Hepatocyte (in vitro differentiated cells): ENCODE measurements around the gene NOP10. TPM values are rescaled to one million over a fixed set of nuclear protein-coding genes. Genes with fewer than 3 reads are reported as not detected.

Source experiments
- DNase-seq: peaks from one replicate; pipeline ENCODE4 v3.0.0-alpha.2; 2016; ENCODE audit warnings: low spot score
- H2AFZ ChIP-seq: fragments of 200-600 bp; sonication (generic); 2 replicates; pipeline ENCODE4 v1.6.0; 2016; ENCODE audit warnings: antibody characterized with exemption, mild to moderate bottlenecking
- H3K27ac ChIP-seq: fragments of 200-600 bp; sonication (generic); 2 replicates; pipeline ENCODE4 v1.5.1; 2016; ENCODE audit warnings: mild to moderate bottlenecking
- H3K27me3 ChIP-seq: fragments of 200-600 bp; sonication (generic); 2 replicates; pipeline ENCODE4 v1.6.1; 2016
- H3K36me3 ChIP-seq: fragments of 200-600 bp; sonication (generic); replicated peaks from 2 replicates; pipeline ENCODE4 v1.5.1; 2016; ENCODE audit warnings: low read depth; ENCODE audit not compliant: insufficient read depth
- H3K4me1 ChIP-seq: fragments of 200-600 bp; sonication (generic); 2 replicates; pipeline ENCODE4 v1.5.1; 2016; ENCODE audit warnings: mild to moderate bottlenecking, moderate library complexity; ENCODE audit not compliant: insufficient read depth
- H3K4me2 ChIP-seq: fragments of 200-600 bp; sonication (generic); 2 replicates; pipeline ENCODE4 v1.6.0; 2016
- H3K4me3 ChIP-seq: fragments of 200-600 bp; sonication (generic); 2 replicates; pipeline ENCODE4 v1.5.1; 2016; ENCODE audit warnings: mild to moderate bottlenecking
- H3K79me2 ChIP-seq: fragments of 200-600 bp; sonication (generic); 2 replicates; pipeline ENCODE4 v1.6.0; 2017; ENCODE audit warnings: mild to moderate bottlenecking
- H3K9me2 ChIP-seq: fragments of 200-600 bp; sonication (generic); replicated peaks from 2 replicates; pipeline ENCODE4 v1.6.0; 2017; ENCODE audit warnings: mild to moderate bottlenecking; ENCODE audit not compliant: insufficient read depth
- H3K9me3 ChIP-seq: fragments of 200-600 bp; sonication (generic); 2 replicates; pipeline ENCODE4 v1.5.1; 2016; ENCODE audit warnings: low read depth, mild to moderate bottlenecking
- H4K20me1 ChIP-seq: fragments of 200-600 bp; sonication (generic); 2 replicates; pipeline ENCODE4 v1.6.0; 2016; ENCODE audit warnings: mild to moderate bottlenecking; ENCODE audit not compliant: insufficient read depth, poor library complexity, severe bottlenecking
- CTCF ChIP-seq: fragments of 200-600 bp; sonication (generic); IDR thresholded peaks from 2 replicates; pipeline ENCODE4 v1.5.1; 2016; ENCODE audit warnings: antibody characterized with exemption, mild to moderate bottlenecking; ENCODE audit not compliant: poor library complexity
- EZH2 ChIP-seq: fragments of 200-600 bp; sonication (generic); IDR thresholded peaks from 2 replicates; pipeline ENCODE4 v1.6.1; 2016; ENCODE audit warnings: antibody characterized with exemption, mild to moderate bottlenecking, borderline replicate concordance
- EZH2phosphoT487 ChIP-seq: fragments of 200-600 bp; sonication (generic); IDR thresholded peaks from one replicate; pipeline ENCODE4 v1.6.1; 2018; ENCODE audit warnings: antibody characterized with exemption, mild to moderate bottlenecking, low read depth, moderate library complexity; ENCODE audit not compliant: unreplicated experiment, severe bottlenecking
- WGBS: methylation state at CpG from one replicate; pipeline ENCODE4 v1.1.6; 2016; ENCODE audit warnings: low lambda C conversion rate; ENCODE audit errors: missing lambda C conversion rate; 5-methylcytosine and 5-hydroxymethylcytosine counted together
- polyA plus RNA-seq: library from polyadenylated mRNA; unstranded; fragments of >200 nt; fragmentation: Nextera tagmentation; extraction: Ambion mirVana; gene quantifications from 2 replicates; pipeline ENCODE4 v1.2.1, GENCODE V29; 2016
- total RNA-seq: library from RNA; depleted of rRNA; stranded (reverse); fragments of >200 nt; gene quantifications from 2 replicates; pipeline ENCODE4 v1.2.3, GENCODE V29; 2014

NOP10 gene
- total and polyA plus RNA-seq, 2 experiments from 2014 or later: 284 to 378 TPM

- no peaks in the 10 kb centered on the region for H3K9me3 ChIP-seq
- H3K4me2 ChIP-seq: peak overlapping the region; percentile 76
- DNase-seq: no peak
- no peaks in the 10 kb centered on the region for H3K36me3 ChIP-seq
- peak overlapping the region; percentile 46 for H2AFZ ChIP-seq
- H3K4me3 ChIP-seq: peak overlapping the region; percentile 3
- H3K27me3 ChIP-seq: no peaks in the 10 kb centered on the region
- 57% methylated on average over 16 of the region's 16 CpGs for WGBS
- peaks cover 7% of the 10 kb centered on the region for H3K4me1 ChIP-seq
- H3K79me2 ChIP-seq: peaks cover 29% of the 10 kb centered on the region
- no peak overlapping the region for H3K27ac ChIP-seq
- no peaks in the 10 kb centered on the region for H3K9me2 ChIP-seq
- TF ChIP-seq CTCF (no peak), EZH2 (no peak), EZH2phosphoT487 (no peak)
- no peaks in the 10 kb centered on the region for H4K20me1 ChIP-seq
Measured at GRCh38 chr15:34338347-34338746, 4.6 kb downstream of the NOP10 start.

GRCh38 chr15:34337557-34338306 lies 5.2 kb downstream of the NOP10 start, which contains the start of gene SLC12A6:
Gene SLC12A6, minus strand, starts transcription at chr15:34337781. Its CDS starts 1,101 bp downstream, at chr15:34336680.
- H3K36me3 ChIP-seq: no peaks in the 10 kb centered on the region
- H2AFZ ChIP-seq: peak within 1 kb of the TSS; percentile 92
- H3K4me3 ChIP-seq: peak within 1 kb of the TSS; percentile 88
- peak within 1 kb of the TSS; percentile 62 for H3K27ac ChIP-seq
- 2% methylated on average over 49 of the region's 78 CpGs for WGBS
- no peak for TF ChIP-seq CTCF
- no peak for TF ChIP-seq EZH2phosphoT487
- TF ChIP-seq EZH2: no peak
- DNase-seq: peak; percentile 96
- peaks cover 7% of the 10 kb centered on the region for H3K4me1 ChIP-seq
- H3K79me2 ChIP-seq: peaks cover 29% of the 10 kb centered on the region
- H3K9me2 ChIP-seq: no peaks in the 10 kb centered on the region
- H3K27me3 ChIP-seq: no peaks in the 10 kb centered on the region
- H3K4me2 ChIP-seq: peak within 1 kb of the TSS; percentile 76
- no peaks in the 10 kb centered on the region for H4K20me1 ChIP-seq
- H3K9me3 ChIP-seq: no peaks in the 10 kb centered on the region

- Histone ChIP-seq H3K4me1 (peaks cover 5% of the 10 kb centered on the region), H4K20me1 (no peaks in the 10 kb centered on the region), H3K36me3 (no peaks in the 10 kb centered on the region), H3K27me3 (no peaks in the 10 kb centered on the region), H3K4me3 (peak overlapping the region; percentile 88), H2AFZ (peak overlapping the region; percentile 92), H3K9me3 (no peaks in the 10 kb centered on the region), H3K4me2 (peak overlapping the region; percentile 76), H3K9me2 (no peaks in the 10 kb centered on the region), H3K27ac (peak overlapping the region; percentile 62), H3K79me2 (peaks cover 27% of the 10 kb centered on the region)
- TF ChIP-seq CTCF (no peak), EZH2 (no peak), EZH2phosphoT487 (no peak)
- no peak for DNase-seq
- 5% methylated on average over 26 of the region's 26 CpGs for WGBS
Measured at GRCh38 chr15:34336991-34337556, 5.9 kb downstream of the NOP10 start.
